ENCODE results near the gene SCNN1A. TPM values are rescaled to one million over a fixed set of nuclear protein-coding genes. Genes with fewer than 3 reads are reported as not detected.

The SCNN1A gene
- total RNA-seq, 1 donor from 2014 or later, result not detected

- Histone ChIP-seq H3K27me3 (ENCODE audit: control insufficient read depth in 3 of 3, insufficient read depth in 3 of 3, low read length in 3 of 3) (no peaks in the 10 kb centered on the region), H3K9ac (ENCODE audit: low read depth in 1 of 3, low read length in 3 of 3) (no peak overlapping the region), H3K9me3 (ENCODE audit: control insufficient read depth in 3 of 3, low read length in 3 of 3) (no peaks in the 10 kb centered on the region), H3K36me3 (ENCODE audit: control insufficient read depth in 3 of 3, insufficient read depth in 3 of 3, low read length in 3 of 3) (peaks cover 40 to 44% (median 40%) of the 10 kb centered on the region in 3 donors), H3K4me1 (ENCODE audit: control insufficient read depth in 3 of 3, insufficient read depth in 3 of 3, low read length in 3 of 3) (peaks cover 22 to 35% (median 22%) of the 10 kb centered on the region in 3 donors), H3K27ac (ENCODE audit: low read depth, low read length) (no peak overlapping the region), H3K4me3 (ENCODE audit: low read length in 3 of 3) (no peak overlapping the region)
Observed at GRCh38 chr12:6386038-6386437, 10.7 kb upstream of the SCNN1A start.

- peak overlapping the region; percentile 92 to 98 (median 97) for H3K9ac ChIP-seq (ENCODE audit: low read depth in 1 of 3, low read length in 3 of 3)
- peak overlapping the region; percentile 85 to 94 (median 87) for H3K4me3 ChIP-seq (ENCODE audit: low read length in 3 of 3)
- peaks cover 22 to 35% (median 22%) of the 10 kb centered on the region in 3 donors for H3K4me1 ChIP-seq (ENCODE audit: control insufficient read depth in 3 of 3, insufficient read depth in 3 of 3, low read length in 3 of 3)
- H3K27ac ChIP-seq (ENCODE audit: low read depth, low read length), result peak overlapping the region; percentile 95
- H3K9me3 ChIP-seq (ENCODE audit: control insufficient read depth in 3 of 3, low read length in 3 of 3), result no peaks in the 10 kb centered on the region
- H3K36me3 ChIP-seq (ENCODE audit: control insufficient read depth in 3 of 3, insufficient read depth in 3 of 3, low read length in 3 of 3), result peaks cover 30 to 39% (median 32%) of the 10 kb centered on the region in 3 donors
- H3K27me3 ChIP-seq (ENCODE audit: control insufficient read depth in 3 of 3, insufficient read depth in 3 of 3, low read length in 3 of 3), result no peaks in the 10 kb centered on the region
Observed at GRCh38 chr12:6384499-6385436, 9.4 kb upstream of the SCNN1A start.

GRCh38 chr12:6383572-6384498 is 8.5 kb upstream of the SCNN1A start, which contains the start of gene LTBR:
Gene LTBR (plus strand): TSS chr12:6384162. CDS start chr12:6384359, 197 bp downstream.
- H3K9me3 ChIP-seq (ENCODE audit: control insufficient read depth in 3 of 3, low read length in 3 of 3), result no peaks in the 10 kb centered on the region
- H3K4me1 ChIP-seq (ENCODE audit: control insufficient read depth in 3 of 3, insufficient read depth in 3 of 3, low read length in 3 of 3), result peaks cover 22 to 35% (median 22%) of the 10 kb centered on the region in 3 donors
- peak within 1 kb of the TSS; percentile 95 for H3K27ac ChIP-seq (ENCODE audit: low read depth, low read length)
- H3K4me3 ChIP-seq (ENCODE audit: low read length in 3 of 3), result peak within 1 kb of the TSS; percentile 85 to 94 (median 87)
- H3K36me3 ChIP-seq (ENCODE audit: control insufficient read depth in 3 of 3, insufficient read depth in 3 of 3, low read length in 3 of 3), result peaks cover 25 to 34% (median 27%) of the 10 kb centered on the region in 3 donors
- H3K9ac ChIP-seq (ENCODE audit: low read depth in 1 of 3, low read length in 3 of 3), result peak within 1 kb of the TSS; percentile 93 to 98 (median 97)
- H3K27me3 ChIP-seq (ENCODE audit: control insufficient read depth in 3 of 3, insufficient read depth in 3 of 3, low read length in 3 of 3), result no peaks in the 10 kb centered on the region

- H3K36me3 ChIP-seq (ENCODE audit: control insufficient read depth in 3 of 3, insufficient read depth in 3 of 3, low read length in 3 of 3), result peaks cover 17 to 25% (median 19%) of the 10 kb centered on the region in 3 donors
- peak overlapping the region; percentile 95 for H3K27ac ChIP-seq (ENCODE audit: low read depth, low read length)
- H3K27me3 ChIP-seq (ENCODE audit: control insufficient read depth in 3 of 3, insufficient read depth in 3 of 3, low read length in 3 of 3), result no peaks in the 10 kb centered on the region
- H3K9me3 ChIP-seq (ENCODE audit: control insufficient read depth in 3 of 3, low read length in 3 of 3), result no peaks in the 10 kb centered on the region
- peaks cover 22 to 35% (median 26%) of the 10 kb centered on the region in 3 donors for H3K4me1 ChIP-seq (ENCODE audit: control insufficient read depth in 3 of 3, insufficient read depth in 3 of 3, low read length in 3 of 3)
- H3K4me3 ChIP-seq (ENCODE audit: low read length in 3 of 3), result peak overlapping the region; percentile 66 to 94 (median 87)
- peak overlapping the region; percentile 93 to 98 (median 97) for H3K9ac ChIP-seq (ENCODE audit: low read depth in 1 of 3, low read length in 3 of 3)
Observed at GRCh38 chr12:6382982-6383381, 7.6 kb upstream of the SCNN1A start.

- peak overlapping the region in 2 of 3 donors; percentile 32 to 97 for H3K9ac ChIP-seq (ENCODE audit: low read depth in 1 of 3, low read length in 3 of 3)
- H3K4me3 ChIP-seq (ENCODE audit: low read length in 3 of 3), result no peak overlapping the region
- peaks cover 28 to 39% (median 29%) of the 10 kb centered on the region in 3 donors for H3K4me1 ChIP-seq (ENCODE audit: control insufficient read depth in 3 of 3, insufficient read depth in 3 of 3, low read length in 3 of 3)
- H3K27ac ChIP-seq (ENCODE audit: low read depth, low read length), result no peak overlapping the region
- H3K36me3 ChIP-seq (ENCODE audit: control insufficient read depth in 3 of 3, insufficient read depth in 3 of 3, low read length in 3 of 3), result peaks cover 11 to 19% (median 13%) of the 10 kb centered on the region in 3 donors
- H3K9me3 ChIP-seq (ENCODE audit: control insufficient read depth in 3 of 3, low read length in 3 of 3), result no peaks in the 10 kb centered on the region
- H3K27me3 ChIP-seq (ENCODE audit: control insufficient read depth in 3 of 3, insufficient read depth in 3 of 3, low read length in 3 of 3), result no peaks in the 10 kb centered on the region
Observed at GRCh38 chr12:6382371-6382770, 7.0 kb upstream of the SCNN1A start.

- Histone ChIP-seq H3K4me1 (ENCODE audit: control insufficient read depth in 3 of 3, insufficient read depth in 3 of 3, low read length in 3 of 3) (peaks cover 40 to 51% (median 44%) of the 10 kb centered on the region in 3 donors), H3K4me3 (ENCODE audit: low read length in 3 of 3) (no peak overlapping the region), H3K9ac (ENCODE audit: low read depth in 1 of 3, low read length in 3 of 3) (peak overlapping the region in 1 of 3 donors; percentile 16), H3K27ac (ENCODE audit: low read depth, low read length) (no peak overlapping the region), H3K27me3 (ENCODE audit: control insufficient read depth in 3 of 3, insufficient read depth in 3 of 3, low read length in 3 of 3) (no peaks in the 10 kb centered on the region), H3K36me3 (ENCODE audit: control insufficient read depth in 3 of 3, insufficient read depth in 3 of 3, low read length in 3 of 3) (peaks cover 0 to 6% (median 0%) of the 10 kb centered on the region in 3 donors), H3K9me3 (ENCODE audit: control insufficient read depth in 3 of 3, low read length in 3 of 3) (no peaks in the 10 kb centered on the region)
Observed at GRCh38 chr12:6380141-6381121, 5.1 kb upstream of the SCNN1A start.

- Histone ChIP-seq H3K4me3 (ENCODE audit: low read length in 3 of 3) (no peak overlapping the region), H3K9me3 (ENCODE audit: control insufficient read depth in 3 of 3, low read length in 3 of 3) (no peaks in the 10 kb centered on the region), H3K27me3 (ENCODE audit: control insufficient read depth in 3 of 3, insufficient read depth in 3 of 3, low read length in 3 of 3) (no peaks in the 10 kb centered on the region), H3K9ac (ENCODE audit: low read depth in 1 of 3, low read length in 3 of 3) (peak overlapping the region in 1 of 3 donors; percentile 25), H3K36me3 (ENCODE audit: control insufficient read depth in 3 of 3, insufficient read depth in 3 of 3, low read length in 3 of 3) (no peaks in the 10 kb centered on the region), H3K4me1 (ENCODE audit: control insufficient read depth in 3 of 3, insufficient read depth in 3 of 3, low read length in 3 of 3) (peaks cover 28 to 37% (median 32%) of the 10 kb centered on the region in 3 donors), H3K27ac (ENCODE audit: low read depth, low read length) (no peak overlapping the region)
Observed at GRCh38 chr12:6378709-6379472, 3.5 kb upstream of the SCNN1A start.

GRCh38 chr12:6377667-6377994 is 2.3 kb upstream of the SCNN1A start:
- no peak overlapping the region for H3K4me3 ChIP-seq (ENCODE audit: low read length in 3 of 3)
- H3K36me3 ChIP-seq (ENCODE audit: control insufficient read depth in 3 of 3, insufficient read depth in 3 of 3, low read length in 3 of 3), result no peaks in the 10 kb centered on the region
- no peaks in the 10 kb centered on the region for H3K9me3 ChIP-seq (ENCODE audit: control insufficient read depth in 3 of 3, low read length in 3 of 3)
- no peaks in the 10 kb centered on the region for H3K27me3 ChIP-seq (ENCODE audit: control insufficient read depth in 3 of 3, insufficient read depth in 3 of 3, low read length in 3 of 3)
- H3K27ac ChIP-seq (ENCODE audit: low read depth, low read length), result no peak overlapping the region
- peaks cover 21 to 26% (median 23%) of the 10 kb centered on the region in 3 donors for H3K4me1 ChIP-seq (ENCODE audit: control insufficient read depth in 3 of 3, insufficient read depth in 3 of 3, low read length in 3 of 3)
- H3K9ac ChIP-seq (ENCODE audit: low read depth in 1 of 3, low read length in 3 of 3), result peak overlapping the region in 1 of 3 donors; percentile 55
